ENCODE results near the gene SMTNL2.
"Not testable (repeated sequence)": the region's sequence is repeated elsewhere in the genome, so short reads cannot be mapped to it uniquely, and the experiment has no call there.

SMTNL2 gene

DNA sequence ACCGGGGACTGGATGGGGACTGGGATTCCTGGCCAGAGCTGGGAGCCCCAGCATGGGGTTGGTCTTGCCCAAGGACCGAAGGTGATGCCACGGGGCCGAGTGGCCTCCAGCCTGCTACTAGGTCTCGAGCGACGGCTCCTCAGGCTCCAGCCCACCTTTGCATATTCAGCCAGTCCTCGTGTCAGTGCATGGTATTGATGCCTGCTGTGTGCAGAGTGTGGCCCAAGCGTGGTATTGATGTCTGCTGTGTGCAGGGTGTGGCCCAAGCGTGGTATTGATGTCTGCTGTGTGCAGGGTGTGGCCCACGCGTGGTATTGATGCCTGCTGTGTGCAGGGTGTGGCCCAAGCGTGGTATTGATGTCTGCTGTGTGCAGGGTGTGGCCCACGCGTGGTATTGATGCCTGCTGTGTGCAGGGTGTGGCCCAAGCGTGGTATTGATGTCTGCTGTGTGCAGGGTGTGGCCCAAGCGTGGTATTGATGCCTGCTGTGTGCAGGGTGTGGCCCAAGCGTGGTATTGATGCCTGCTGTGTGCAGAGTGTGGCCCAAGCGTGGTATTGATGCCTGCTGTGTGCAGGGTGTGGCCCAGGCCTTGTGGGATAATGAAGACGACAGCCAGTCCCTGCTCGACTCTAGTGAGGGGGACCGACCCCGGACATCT is 11.5 kb downstream of the SMTNL2 start:
- H3K27ac ChIP-seq (ENCODE audit: low read depth, low read length); H3K9me3 ChIP-seq (ENCODE audit: control insufficient read depth, insufficient read depth, low read depth, low read length); H3K36me3 ChIP-seq (ENCODE audit: control insufficient read depth, insufficient read depth, low read length); H3K27me3 ChIP-seq (ENCODE audit: control insufficient read depth, insufficient read depth, low read length); H3K9ac ChIP-seq (ENCODE audit: low read length); H3K4me3 ChIP-seq (ENCODE audit: low read depth, low read length): not testable (repeated sequence)
- peaks cover 40% of the 10 kb centered on the region for H3K4me1 ChIP-seq (ENCODE audit: control insufficient read depth, insufficient read depth, low read length)

DNA sequence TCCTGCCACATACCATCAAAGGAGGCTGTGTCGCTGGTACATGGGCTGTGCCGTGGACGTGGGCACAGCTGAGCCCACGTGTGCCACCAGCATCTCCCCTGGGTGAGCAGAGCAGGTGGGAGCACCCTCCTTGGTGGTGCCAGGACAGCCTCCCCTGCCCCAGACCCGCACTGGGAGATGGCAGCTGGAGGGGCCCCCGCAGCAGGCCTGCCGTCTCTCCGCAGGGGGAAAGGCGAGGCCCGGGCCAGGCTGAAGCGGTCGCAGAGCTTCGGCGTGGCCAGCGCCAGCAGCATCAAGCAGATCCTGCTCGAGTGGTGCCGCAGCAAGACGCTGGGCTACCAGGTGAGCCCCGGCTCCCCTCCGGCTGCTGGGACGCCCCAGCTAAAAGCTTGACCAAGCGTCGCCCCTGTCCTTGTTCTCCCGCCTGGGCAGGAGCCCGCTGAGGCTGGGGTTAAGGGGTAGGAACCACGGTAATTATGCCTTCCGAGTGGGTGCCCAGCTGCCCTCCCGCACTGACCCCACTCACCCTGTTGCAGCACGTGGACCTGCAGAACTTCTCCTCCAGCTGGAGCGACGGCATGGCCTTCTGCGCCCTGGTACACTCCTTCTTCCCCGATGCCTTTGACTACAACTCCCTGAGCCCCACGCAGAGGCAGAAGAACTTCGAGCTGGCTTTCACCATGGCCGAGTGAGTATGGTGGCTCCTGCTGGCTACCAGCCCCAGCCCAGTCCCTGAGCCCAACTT is 12.5 kb downstream of the SMTNL2 start:
- Histone ChIP-seq H3K36me3 (ENCODE audit: control insufficient read depth, insufficient read depth, low read length) (no peaks in the 10 kb centered on the region), H3K9ac (ENCODE audit: low read length) (no peak overlapping the region), H3K27ac (ENCODE audit: low read depth, low read length) (no peak overlapping the region), H3K9me3 (ENCODE audit: control insufficient read depth, insufficient read depth, low read depth, low read length) (no peaks in the 10 kb centered on the region), H3K4me1 (ENCODE audit: control insufficient read depth, insufficient read depth, low read length) (peaks cover 41% of the 10 kb centered on the region), H3K4me3 (ENCODE audit: low read depth, low read length) (no peak overlapping the region), H3K27me3 (ENCODE audit: control insufficient read depth, insufficient read depth, low read length) (no peaks in the 10 kb centered on the region; the same call in 1 of the 2 replicates)

DNA sequence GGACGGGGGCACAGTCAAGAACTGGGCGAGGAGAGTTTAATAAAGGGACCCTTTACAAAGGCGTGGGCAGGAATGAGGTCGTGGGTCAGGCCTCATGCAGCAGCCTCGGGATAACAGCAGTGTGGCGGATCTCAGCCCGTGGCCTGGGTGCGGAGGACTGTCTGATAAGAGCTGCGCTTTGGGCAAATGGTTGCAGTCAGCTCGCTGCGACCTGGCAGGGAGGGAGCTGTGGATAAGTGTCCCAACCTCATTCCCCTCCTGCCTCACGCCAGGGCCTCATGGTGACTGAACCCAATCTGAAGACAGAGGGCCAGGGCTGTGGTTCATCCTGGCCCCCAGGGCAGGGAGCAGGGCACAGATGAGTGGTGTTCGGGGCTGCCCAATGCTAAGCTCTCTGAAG is 13.6 kb downstream of the SMTNL2 start:
- Histone ChIP-seq H3K36me3 (ENCODE audit: control insufficient read depth, insufficient read depth, low read length) (no peaks in the 10 kb centered on the region), H3K9me3 (ENCODE audit: control insufficient read depth, insufficient read depth, low read depth, low read length) (no peaks in the 10 kb centered on the region), H3K4me3 (ENCODE audit: low read depth, low read length) (no peak overlapping the region), H3K27ac (ENCODE audit: low read depth, low read length) (no peak overlapping the region), H3K9ac (ENCODE audit: low read length) (no peak overlapping the region), H3K27me3 (ENCODE audit: control insufficient read depth, insufficient read depth, low read length) (no peaks in the 10 kb centered on the region; the same call in 1 of the 2 replicates), H3K4me1 (ENCODE audit: control insufficient read depth, insufficient read depth, low read length) (peaks cover 40% of the 10 kb centered on the region)

DNA sequence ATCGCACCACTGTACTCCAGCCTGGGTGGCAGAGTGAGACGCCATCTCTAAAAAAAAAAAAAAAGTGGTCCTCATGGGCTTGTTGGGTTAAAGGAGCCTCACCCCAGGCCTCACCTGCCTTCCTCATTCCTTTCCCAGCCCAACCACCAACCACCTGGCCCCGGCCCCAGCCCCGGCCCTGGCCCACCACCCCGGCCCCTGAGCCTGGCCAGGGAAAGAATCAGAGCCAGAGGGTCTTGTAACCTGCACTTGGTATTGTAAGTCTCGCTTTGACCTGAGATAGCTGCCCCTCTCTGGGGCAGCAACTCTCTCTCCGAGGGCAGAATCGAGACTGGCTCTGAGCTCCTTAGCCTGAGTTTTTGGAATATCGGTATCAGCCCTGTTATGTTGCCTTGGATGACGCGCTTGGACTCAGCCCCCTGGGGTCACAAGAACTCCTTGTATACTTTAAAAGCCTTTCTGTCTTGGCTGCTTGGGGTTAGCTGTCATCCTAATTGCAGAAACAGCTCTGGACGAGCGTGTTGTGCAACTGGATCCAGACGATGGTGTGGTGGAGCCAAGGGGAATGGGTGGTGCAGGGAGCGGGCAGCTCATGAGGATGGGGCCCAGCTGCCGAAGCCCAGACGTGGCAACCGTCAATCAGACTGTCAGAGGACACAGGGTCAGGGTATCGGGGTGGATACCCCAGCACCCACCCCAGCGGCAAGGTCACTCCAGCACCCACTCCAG is 14.6 kb downstream of the SMTNL2 start:
- no peak overlapping the region for H3K4me3 ChIP-seq (ENCODE audit: low read depth, low read length)
- no peaks in the 10 kb centered on the region for H3K9me3 ChIP-seq (ENCODE audit: control insufficient read depth, insufficient read depth, low read depth, low read length)
- H3K36me3 ChIP-seq (ENCODE audit: control insufficient read depth, insufficient read depth, low read length), result no peaks in the 10 kb centered on the region
- no peak overlapping the region for H3K27ac ChIP-seq (ENCODE audit: low read depth, low read length)
- H3K27me3 ChIP-seq (ENCODE audit: control insufficient read depth, insufficient read depth, low read length), result no peaks in the 10 kb centered on the region; the same call in 1 of the 2 replicates
- peaks cover 40% of the 10 kb centered on the region for H3K4me1 ChIP-seq (ENCODE audit: control insufficient read depth, insufficient read depth, low read length)
- H3K9ac ChIP-seq (ENCODE audit: low read length), result no peak overlapping the region

DNA sequence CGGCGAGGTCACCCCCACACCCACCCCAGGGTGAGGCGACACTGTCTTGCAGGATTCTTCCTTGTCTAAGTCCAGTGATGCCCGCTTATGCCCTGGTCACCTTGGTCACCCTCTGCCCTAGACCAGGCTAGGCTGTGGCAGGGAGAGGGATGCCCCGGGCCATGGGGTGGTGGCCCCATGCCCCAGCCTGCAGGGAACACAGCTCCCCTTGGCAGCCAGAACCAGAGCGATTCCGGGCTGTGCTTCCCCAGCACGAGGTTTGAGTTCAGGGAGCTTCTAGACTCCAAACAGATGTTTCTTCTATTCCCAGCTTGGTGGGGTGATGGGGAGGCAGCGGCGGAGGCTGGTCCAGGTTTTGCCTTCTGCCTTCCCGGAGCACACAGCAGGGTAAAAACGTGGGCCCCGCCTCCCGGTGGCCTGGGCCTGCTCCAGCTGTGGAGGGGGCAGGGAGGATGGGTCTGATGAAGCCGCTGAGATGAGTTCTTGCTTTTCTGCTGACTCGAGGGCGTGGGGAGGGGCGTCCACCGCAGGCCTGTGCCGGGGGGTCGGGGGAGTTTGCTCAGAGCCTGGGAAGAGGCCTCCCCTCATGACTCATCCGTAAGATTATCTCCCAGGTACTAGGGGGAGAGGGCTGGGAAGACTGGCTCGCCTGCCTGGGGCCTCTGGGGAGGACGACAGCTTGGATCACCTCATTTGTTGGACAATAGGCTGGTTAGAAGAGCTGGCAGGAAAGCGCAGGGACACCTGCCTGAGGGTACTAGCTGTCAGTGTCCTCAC is 15.4 kb downstream of the SMTNL2 start:
- Histone ChIP-seq H3K9me3 (ENCODE audit: control insufficient read depth, insufficient read depth, low read depth, low read length) (no peaks in the 10 kb centered on the region), H3K4me3 (ENCODE audit: low read depth, low read length) (peak overlapping the region; percentile 22; the same call in 1 of the 2 replicates), H3K36me3 (ENCODE audit: control insufficient read depth, insufficient read depth, low read length) (no peaks in the 10 kb centered on the region), H3K27me3 (ENCODE audit: control insufficient read depth, insufficient read depth, low read length) (no peaks in the 10 kb centered on the region; the same call in 1 of the 2 replicates), H3K4me1 (ENCODE audit: control insufficient read depth, insufficient read depth, low read length) (peaks cover 45% of the 10 kb centered on the region), H3K9ac (ENCODE audit: low read length) (peak overlapping the region; percentile 0), H3K27ac (ENCODE audit: low read depth, low read length) (no peak overlapping the region; the same call in 1 of the 2 replicates)

DNA sequence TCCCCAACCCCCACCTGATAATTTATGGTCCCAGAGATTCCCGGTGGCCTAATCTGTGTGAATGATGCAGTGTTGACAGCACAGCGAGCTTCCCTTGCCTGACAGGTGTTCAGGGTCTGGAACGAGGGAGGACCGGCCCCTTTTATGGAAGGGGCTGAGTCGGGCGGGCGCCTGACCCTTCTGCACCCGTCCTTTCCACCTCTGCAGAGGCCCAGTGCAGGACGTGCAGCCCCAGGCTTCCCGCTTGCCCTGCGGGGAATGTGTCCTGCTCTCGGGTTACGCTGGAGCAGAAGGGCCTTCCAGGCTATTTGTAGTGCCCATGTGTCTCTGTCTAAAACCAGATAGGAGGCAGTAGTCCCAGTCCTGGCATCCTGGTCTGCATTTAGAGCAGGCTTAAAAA is 16.2 kb downstream of the SMTNL2 start:
- Histone ChIP-seq H3K4me3 (ENCODE audit: low read depth, low read length) (peak overlapping the region; percentile 22; the same call in 1 of the 2 replicates), H3K9ac (ENCODE audit: low read length) (peak overlapping the region; percentile 0), H3K9me3 (ENCODE audit: control insufficient read depth, insufficient read depth, low read depth, low read length) (no peaks in the 10 kb centered on the region), H3K27me3 (ENCODE audit: control insufficient read depth, insufficient read depth, low read length) (no peaks in the 10 kb centered on the region; the same call in 1 of the 2 replicates), H3K27ac (ENCODE audit: low read depth, low read length) (no peak overlapping the region), H3K36me3 (ENCODE audit: control insufficient read depth, insufficient read depth, low read length) (no peaks in the 10 kb centered on the region), H3K4me1 (ENCODE audit: control insufficient read depth, insufficient read depth, low read length) (peaks cover 39% of the 10 kb centered on the region)

DNA sequence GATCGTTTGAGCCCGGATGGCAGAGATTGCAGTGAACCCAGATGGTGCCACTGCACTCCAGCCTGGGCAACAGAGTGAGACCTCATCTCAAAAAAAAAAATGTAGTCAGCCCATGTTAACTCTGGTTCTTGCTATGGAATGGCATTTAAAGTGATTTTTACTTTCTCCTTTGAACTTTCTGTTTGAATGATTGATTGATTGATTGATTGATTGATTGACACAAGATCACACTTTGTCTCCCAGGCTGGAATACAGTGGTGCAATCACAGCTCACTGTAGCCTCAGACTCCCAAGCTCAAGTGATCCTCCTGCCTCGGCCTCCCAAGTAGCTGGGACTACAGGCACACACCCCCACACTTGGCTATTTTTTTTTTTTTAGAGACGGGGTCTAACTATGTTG is 17.0 kb downstream of the SMTNL2 start:
- no peak overlapping the region for H3K27ac ChIP-seq (ENCODE audit: low read depth, low read length)
- peaks cover 39% of the 10 kb centered on the region for H3K4me1 ChIP-seq (ENCODE audit: control insufficient read depth, insufficient read depth, low read length)
- no peak overlapping the region for H3K9ac ChIP-seq (ENCODE audit: low read length)
- no peaks in the 10 kb centered on the region; the same call in 1 of the 2 replicates for H3K27me3 ChIP-seq (ENCODE audit: control insufficient read depth, insufficient read depth, low read length)
- H3K4me3 ChIP-seq (ENCODE audit: low read depth, low read length), result no peak overlapping the region
- H3K36me3 ChIP-seq (ENCODE audit: control insufficient read depth, insufficient read depth, low read length), result no peaks in the 10 kb centered on the region
- no peaks in the 10 kb centered on the region for H3K9me3 ChIP-seq (ENCODE audit: control insufficient read depth, insufficient read depth, low read depth, low read length)

DNA sequence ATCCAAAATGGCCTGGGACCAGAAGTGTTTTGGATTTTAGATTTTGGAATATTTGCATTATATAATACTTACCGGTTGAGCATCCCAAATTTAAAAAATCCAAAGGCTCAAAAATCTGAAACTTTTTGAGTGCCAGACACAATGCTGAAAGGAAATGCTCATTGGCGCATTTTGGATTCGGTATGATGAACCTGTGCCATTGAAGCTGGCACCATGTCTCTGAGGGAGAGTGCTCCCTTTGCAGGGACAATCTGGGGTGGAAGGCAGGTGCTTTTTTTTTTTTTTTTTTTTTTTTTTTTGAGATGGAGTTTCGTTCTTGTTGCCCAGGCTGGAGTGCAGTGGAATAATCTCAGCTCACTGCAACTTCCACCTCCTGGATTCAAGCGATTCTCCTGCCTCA is 17.7 kb downstream of the SMTNL2 start:
- no peak overlapping the region for H3K4me3 ChIP-seq (ENCODE audit: low read depth, low read length)
- no peak overlapping the region for H3K9ac ChIP-seq (ENCODE audit: low read length)
- peaks cover 39% of the 10 kb centered on the region for H3K4me1 ChIP-seq (ENCODE audit: control insufficient read depth, insufficient read depth, low read length)
- H3K27ac ChIP-seq (ENCODE audit: low read depth, low read length), result no peak overlapping the region
- H3K27me3 ChIP-seq (ENCODE audit: control insufficient read depth, insufficient read depth, low read length), result no peaks in the 10 kb centered on the region; the same call in 1 of the 2 replicates
- H3K36me3 ChIP-seq (ENCODE audit: control insufficient read depth, insufficient read depth, low read length), result no peaks in the 10 kb centered on the region
- no peaks in the 10 kb centered on the region for H3K9me3 ChIP-seq (ENCODE audit: control insufficient read depth, insufficient read depth, low read depth, low read length)

DNA sequence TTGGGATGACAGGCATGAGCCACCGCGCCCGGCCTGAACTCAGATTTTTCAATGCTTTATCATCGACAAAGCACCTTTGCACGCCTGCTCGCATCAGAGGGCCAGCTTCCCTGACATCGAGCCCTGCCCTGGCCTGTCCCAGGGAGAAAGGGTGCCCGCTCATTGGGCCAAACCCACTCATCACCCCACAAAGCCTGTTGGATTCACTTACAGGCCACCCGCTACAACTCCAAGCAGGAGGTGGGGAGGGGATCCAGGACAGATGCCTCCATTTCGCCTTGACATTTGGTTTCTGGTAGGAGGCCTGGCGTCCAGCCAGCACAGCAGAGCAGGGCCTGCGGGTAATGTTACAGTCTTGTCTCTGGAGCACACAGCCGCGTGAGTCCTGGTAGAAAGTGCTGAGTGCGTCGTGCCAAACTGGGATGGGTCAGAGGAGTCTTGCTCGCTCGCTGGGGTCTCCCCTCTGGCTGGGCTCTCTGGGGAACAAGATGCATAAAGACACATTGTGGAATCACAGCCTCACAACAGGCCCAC is 19.8 kb downstream of the SMTNL2 start:
- Histone ChIP-seq H3K9me3 (ENCODE audit: control insufficient read depth, insufficient read depth, low read depth, low read length) (no peaks in the 10 kb centered on the region), H3K36me3 (ENCODE audit: control insufficient read depth, insufficient read depth, low read length) (no peaks in the 10 kb centered on the region), H3K4me3 (ENCODE audit: low read depth, low read length) (no peak overlapping the region), H3K27me3 (ENCODE audit: control insufficient read depth, insufficient read depth, low read length) (no peaks in the 10 kb centered on the region), H3K27ac (ENCODE audit: low read depth, low read length) (no peak overlapping the region), H3K4me1 (ENCODE audit: control insufficient read depth, insufficient read depth, low read length) (peaks cover 38% of the 10 kb centered on the region), H3K9ac (ENCODE audit: low read length) (no peak overlapping the region)

DNA sequence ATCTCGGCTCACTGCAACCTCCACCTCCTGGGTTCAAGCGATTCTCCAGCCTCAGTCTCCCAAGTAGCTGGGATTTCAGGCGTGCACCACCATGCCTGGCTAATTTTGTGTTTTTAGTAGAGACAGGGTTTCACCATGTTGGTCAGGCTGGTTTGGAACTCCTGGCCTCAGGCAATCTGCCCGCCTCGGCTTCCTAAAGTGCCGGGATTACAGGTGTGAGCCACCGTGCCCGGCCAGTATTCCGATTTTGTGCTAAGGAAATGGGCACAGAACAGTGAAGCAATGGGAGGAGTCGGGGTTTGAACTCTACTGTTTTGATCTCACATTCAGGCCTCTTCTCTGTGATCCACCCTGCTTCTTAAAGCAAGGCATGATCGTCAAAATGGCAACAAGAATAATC is 20.4 kb downstream of the SMTNL2 start:
- H3K4me1 ChIP-seq (ENCODE audit: control insufficient read depth, insufficient read depth, low read length), result peaks cover 32% of the 10 kb centered on the region
- H3K27me3 ChIP-seq (ENCODE audit: control insufficient read depth, insufficient read depth, low read length); H3K4me3 ChIP-seq (ENCODE audit: low read depth, low read length); H3K9me3 ChIP-seq (ENCODE audit: control insufficient read depth, insufficient read depth, low read depth, low read length); H3K27ac ChIP-seq (ENCODE audit: low read depth, low read length); H3K36me3 ChIP-seq (ENCODE audit: control insufficient read depth, insufficient read depth, low read length); H3K9ac ChIP-seq (ENCODE audit: low read length): not testable (repeated sequence)
